K562 (cell line): ENCODE data around the gene HNRNPA2B1. TPM values are rescaled to one million over a fixed set of nuclear protein-coding genes. Genes with fewer than 3 reads are reported as not detected.

Experiments used
- C11orf30 ChIP-seq: fragments of 450-650 bp; IDR thresholded peaks from 2 replicates; pipeline ENCODE4 v1.6.1; 2016; ENCODE audit warnings: low read depth, mild to moderate bottlenecking
- CBX2 ChIP-seq: fragments of 200-600 bp; sonication (generic); IDR thresholded peaks from one replicate; pipeline ENCODE4 v1.6.1; 2012; ENCODE audit warnings: mild to moderate bottlenecking, low read length, inconsistent platforms; ENCODE audit not compliant: insufficient read depth, poor library complexity, severe bottlenecking
- DMBX1 ChIP-seq: fragments of 250-450 bp; sonication (Bioruptor Pico); IDR thresholded peaks from 2 replicates; pipeline ENCODE4 v1.8.0; 2022; ENCODE audit warnings: inconsistent platforms, mild to moderate bottlenecking, moderate library complexity, borderline replicate concordance
- E2F4 ChIP-seq: sonication (generic); formaldehyde crosslinking; IDR thresholded peaks from 2 replicates; pipeline ENCODE4 v1.8.0; 2022; ENCODE audit warnings: mild to moderate bottlenecking, low read depth, missing genetic modification reagents
- EHMT2 ChIP-seq: fragments of 450-650 bp; IDR thresholded peaks from 2 replicates; pipeline ENCODE4 v1.6.1; 2018; ENCODE audit warnings: antibody characterized with exemption
- HES1 ChIP-seq: fragments of 450-650 bp; IDR thresholded peaks from 2 replicates; pipeline ENCODE4 v1.6.1; 2016; ENCODE audit warnings: low read depth, mild to moderate bottlenecking, moderate library complexity
- MAFK ChIP-seq: IDR thresholded peaks from 2 replicates; pipeline ENCODE4 v1.6.1; 2011; ENCODE audit warnings: low read length, improper control_type of control experiment
- NFIC ChIP-seq: fragments of 450-650 bp; IDR thresholded peaks from 2 replicates; pipeline ENCODE4 v1.6.1; 2017; ENCODE audit warnings: mild to moderate bottlenecking, inconsistent platforms
- POLR3G ChIP-seq: IDR thresholded peaks from 2 replicates; pipeline ENCODE4 v1.6.1; 2011; ENCODE audit not compliant: insufficient read length, insufficient replicate concordance; ENCODE audit errors: extremely low read depth
- ZBTB33 ChIP-seq: sonication (generic); formaldehyde crosslinking; IDR thresholded peaks from 2 replicates; pipeline ENCODE4 v1.8.1; 2023; ENCODE audit warnings: mild to moderate bottlenecking, missing genetic modification reagents
- ZFP91 ChIP-seq: sonication (generic); formaldehyde crosslinking; IDR thresholded peaks from 2 replicates; pipeline ENCODE4 v1.8.0; 2022; ENCODE audit warnings: mild to moderate bottlenecking, missing genetic modification reagents
- ZNF174 ChIP-seq: fragments of 250-450 bp; sonication (Bioruptor Pico); IDR thresholded peaks from 2 replicates; pipeline ENCODE4 v1.4.0; 2020; ENCODE audit warnings: mild to moderate bottlenecking
- ZNF212 ChIP-seq: fragments of 450-650 bp; formaldehyde crosslinking; IDR thresholded peaks from 2 replicates; pipeline ENCODE4 v1.4.0; 2020; ENCODE audit warnings: mild to moderate bottlenecking
- ZNF592 ChIP-seq: fragments of 450-650 bp; IDR thresholded peaks from 2 replicates; pipeline ENCODE4 v1.6.1; 2017; ENCODE audit warnings: antibody characterized with exemption, mild to moderate bottlenecking
- polyA plus RNA-seq, 8 experiments: library from polyadenylated mRNA; depleted of rRNA in 4 of 8; stranded (reverse) in 5 of 8; unstranded in 3 of 8; fragments of >200 nt; fragmentation: Nextera tagmentation in 2 of 8; fragmentation: Illumina TruSeq in 1 of 8; extraction: Ambion mirVana in 2 of 8; extraction: Trizol in 1 of 8; gene quantifications; 2 replicates each; pipeline versions ENCODE4 v1.2.1 to v1.2.3, GENCODE V29; 2011 to 2014; ENCODE audit warnings: inconsistent platforms in 1 of 8, missing spikeins in 1 of 8
- total RNA-seq, 7 experiments: library from RNA; depleted of rRNA in 6 of 7; stranded (reverse); fragments of >200 nt in 6 of 7; fragmentation: Illumina TruSeq in 2 of 7; extraction: Trizol in 2 of 7; gene quantifications; 2 replicates each; pipeline versions ENCODE4 v1.2.1 to v1.2.3, GENCODE V29; 2011 to 2021; ENCODE audit warnings: low replicate concordance in 1 of 7
- TF ChIP-seq, protein P1 (sequence below): fragments of 250-450 bp; sonication (Bioruptor Pico); IDR thresholded peaks from 2 replicates; pipeline ENCODE4 v1.8.0; 2022; ENCODE audit warnings: inconsistent platforms, mild to moderate bottlenecking, moderate library complexity, borderline replicate concordance

HNRNPA2B1 gene
- total and polyA plus RNA-seq, 9 of the 15 experiments (the other 6 are each of a cell fraction or from before 2014, with no cell fraction given), result 630 to 1,989 (median 865) TPM

DNA sequence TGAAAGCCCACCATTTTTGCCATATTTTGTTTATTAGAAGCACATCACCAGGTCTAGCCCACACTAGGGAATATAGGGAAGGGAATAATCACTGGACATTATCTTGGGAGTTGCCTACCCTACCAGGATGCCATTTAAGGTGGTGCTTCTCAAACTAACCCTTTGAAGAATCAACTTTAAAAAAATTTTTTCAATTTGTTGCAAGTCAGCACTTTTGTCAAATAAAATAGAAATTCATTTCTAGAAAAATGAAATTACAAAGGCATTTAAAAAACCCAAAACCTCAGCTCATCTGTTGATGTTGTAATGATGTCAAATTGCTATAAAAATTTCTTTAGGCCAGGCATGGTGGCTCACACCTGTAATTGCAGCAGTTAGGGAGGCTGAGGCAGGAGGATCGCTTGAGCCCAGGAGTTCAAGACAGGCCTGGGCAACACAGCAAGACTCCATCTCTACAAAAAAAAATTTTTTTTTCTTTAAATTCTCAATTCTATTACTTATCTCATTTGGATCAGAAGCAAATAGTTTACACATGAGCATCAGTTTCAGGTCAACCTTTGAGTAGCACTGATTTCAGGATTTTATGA, 51.1 kb downstream of the HNRNPA2B1 start (continued):
- TF ChIP-seq MAFK (peak; percentile 82), NFIC (no peak), ZNF592 (no peak), ZNF212 (no peak), HES1 (no peak), EHMT2 (no peak), POLR3G (no peak), CBX2 (no peak), C11orf30 (peak; percentile 91), E2F4 (CRISPR knock-in tag) (no peak), ZNF174 (CRISPR knock-in tag) (no peak), ZFP91 (no peak), DMBX1 (CRISPR knock-in tag) (no peak), ZBTB33 (no peak)
- TF ChIP-seq, protein P1, sequence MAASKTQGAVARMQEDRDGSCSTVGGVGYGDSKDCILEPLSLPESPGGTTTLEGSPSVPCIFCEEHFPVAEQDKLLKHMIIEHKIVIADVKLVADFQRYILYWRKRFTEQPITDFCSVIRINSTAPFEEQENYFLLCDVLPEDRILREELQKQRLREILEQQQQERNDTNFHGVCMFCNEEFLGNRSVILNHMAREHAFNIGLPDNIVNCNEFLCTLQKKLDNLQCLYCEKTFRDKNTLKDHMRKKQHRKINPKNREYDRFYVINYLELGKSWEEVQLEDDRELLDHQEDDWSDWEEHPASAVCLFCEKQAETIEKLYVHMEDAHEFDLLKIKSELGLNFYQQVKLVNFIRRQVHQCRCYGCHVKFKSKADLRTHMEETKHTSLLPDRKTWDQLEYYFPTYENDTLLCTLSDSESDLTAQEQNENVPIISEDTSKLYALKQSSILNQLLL (CRISPR knock-in tag), result no peak
